Muscle of arm (tissue), 14 donors: Measurements from ENCODE around the gene SAC3D1. TPM values are rescaled to one million over a fixed set of nuclear protein-coding genes. Genes with fewer than 3 reads are reported as not detected.
"Not testable (repeated sequence)": the region's sequence is repeated elsewhere in the genome, so short reads cannot be mapped to it uniquely, and the experiment has no call there.

Experiments
- DNase-seq: peaks from one replicate; pipeline ENCODE4 v3.0.0-alpha.2; 2013
- long read RNA-seq, 11 donors: transcript quantifications; one replicate each; lab custom pipeline, GENCODE V29; 2026
- polyA plus RNA-seq, 12 donors: library from polyadenylated mRNA; unstranded; fragments of 120-200 nt; gene quantifications; one replicate each; pipeline ENCODE4 v1.2.1, GENCODE V29; 2013; ENCODE audit not compliant: insufficient read length in 12 of 12

Gene SAC3D1
- polyA plus RNA-seq, result 10 to 100 TPM in 6 of 12 donors, 1 to 10 TPM in 5, not detected in 1; 7.7 to 19.5 (median 10.4) TPM
- long read RNA-seq, donor 1, transcript SAC3D1-201 (2 exons, 1,566 nt), result major isoform, 10 of 21 reads
- long read RNA-seq, donor 1, partial matches to known transcripts, result 11 of 21 reads
- long read RNA-seq, donor 1, other reads (novel, unspliced or antisense), result 0 of 21 reads
- long read RNA-seq, donor 2, transcript SAC3D1-201 (2 exons, 1,566 nt), result major isoform, 8 of 11 reads
- long read RNA-seq, donor 2, partial matches to known transcripts, result 0 of 11 reads
- long read RNA-seq, donor 2, other reads (novel, unspliced or antisense), result 0 of 11 reads
- long read RNA-seq, donor 3, transcript SAC3D1-201 (2 exons, 1,566 nt), result major isoform, 5 of 6 reads
- long read RNA-seq, donor 3, partial matches to known transcripts, result 0 of 6 reads
- long read RNA-seq, donor 3, other reads (novel, unspliced or antisense), result 0 of 6 reads
- long read RNA-seq, donor 4, transcript SAC3D1-201 (2 exons, 1,566 nt), result major isoform, 5 of 5 reads
- long read RNA-seq, donor 4, partial matches to known transcripts, result 0 of 5 reads
- long read RNA-seq, donor 4, other reads (novel, unspliced or antisense), result 0 of 5 reads
- long read RNA-seq, donor 5, result 0 reads
- long read RNA-seq, donor 6, transcript SAC3D1-201 (2 exons, 1,566 nt), result major isoform, 6 of 7 reads
- long read RNA-seq, donor 6, partial matches to known transcripts, result 0 of 7 reads
- long read RNA-seq, donor 6, other reads (novel, unspliced or antisense), result 0 of 7 reads
- long read RNA-seq, donor 7, transcript SAC3D1-201 (2 exons, 1,566 nt), result major isoform, 6 of 6 reads
- long read RNA-seq, donor 7, partial matches to known transcripts, result 0 of 6 reads
- long read RNA-seq, donor 7, other reads (novel, unspliced or antisense), result 0 of 6 reads
- long read RNA-seq, donor 8, transcript SAC3D1-201 (2 exons, 1,566 nt), result major isoform, 6 of 7 reads
- long read RNA-seq, donor 8, partial matches to known transcripts, result 0 of 7 reads
- long read RNA-seq, donor 8, other reads (novel, unspliced or antisense), result 0 of 7 reads
- long read RNA-seq, donor 9, partial matches to known transcripts, result 0 of 5 reads
- long read RNA-seq, donor 9, other reads (novel, unspliced or antisense), result 0 of 5 reads
- long read RNA-seq, donor 10, transcript SAC3D1-201 (2 exons, 1,566 nt), result major isoform, 7 of 9 reads
- long read RNA-seq, donor 10, partial matches to known transcripts, result 0 of 9 reads
- long read RNA-seq, donor 10, other reads (novel, unspliced or antisense), result 0 of 9 reads
- long read RNA-seq, donor 11, transcript SAC3D1-201 (2 exons, 1,566 nt), result major isoform, 14 of 17 reads
- long read RNA-seq, donor 11, partial matches to known transcripts, result 0 of 17 reads
- long read RNA-seq, donor 11, other reads (novel, unspliced or antisense), result 0 of 17 reads

- DNase-seq, result peak; percentile 90
Observed at GRCh38 chr11:65040847-65041622, at the start of gene SAC3D1. TSS of gene SAC3D1 (plus strand) at chr11:65041210. CDS start at chr11:65041293, 83 bp downstream.

- DNase-seq, result no peak
Observed at GRCh38 chr11:64994318-64994717, 46.7 kb upstream of the SAC3D1 start.

- no peak for DNase-seq
Observed at GRCh38 chr11:64996327-64996709, 44.7 kb upstream of the SAC3D1 start.

- no peak for DNase-seq
Observed at GRCh38 chr11:64996710-64997380, 44.2 kb upstream of the SAC3D1 start, which contains the start of gene BATF2. TSS of gene BATF2 (minus strand) at chr11:64996971. CDS start at chr11:64996914, 57 bp downstream.

GRCh38 chr11:64998141-64998540 is 42.9 kb upstream of the SAC3D1 start:
- DNase-seq, result no peak

- no peak for DNase-seq
Observed at GRCh38 chr11:64998690-64999431, 42.1 kb upstream of the SAC3D1 start.

GRCh38 chr11:64999478-64999877 is 41.5 kb upstream of the SAC3D1 start:
- no peak for DNase-seq

- DNase-seq, result no peak
Observed at GRCh38 chr11:65002706-65003105, 38.3 kb upstream of the SAC3D1 start.

- no peak for DNase-seq
Observed at GRCh38 chr11:65003282-65003681, 37.7 kb upstream of the SAC3D1 start.

- DNase-seq, result not testable (repeated sequence)
Observed at GRCh38 chr11:65003968-65004367, 37.0 kb upstream of the SAC3D1 start.

- no peak for DNase-seq
Observed at GRCh38 chr11:65008016-65008415, 33.0 kb upstream of the SAC3D1 start.

- DNase-seq, result no peak
Observed at GRCh38 chr11:65008873-65009272, 32.1 kb upstream of the SAC3D1 start.

GRCh38 chr11:65013130-65013887 is 27.7 kb upstream of the SAC3D1 start:
- peak; percentile 93 for DNase-seq

- DNase-seq, result peak; percentile 94
Observed at GRCh38 chr11:65013888-65014725, 26.9 kb upstream of the SAC3D1 start, which contains the start of gene ARL2. TSS of gene ARL2 (plus strand) at chr11:65014160. CDS start at chr11:65014208, 48 bp downstream.

GRCh38 chr11:65014726-65015227 is 26.2 kb upstream of the SAC3D1 start:
- DNase-seq, result no peak

- DNase-seq, result no peak
Observed at GRCh38 chr11:65016705-65017104, 24.3 kb upstream of the SAC3D1 start.

GRCh38 chr11:65017937-65018336 is 23.1 kb upstream of the SAC3D1 start:
- no peak for DNase-seq
